ENCODE results near the gene MPPE1.
A peak's percentile ranks its signal among the peaks of the same experiment; 100 is the strongest.

The MPPE1 gene

DNA sequence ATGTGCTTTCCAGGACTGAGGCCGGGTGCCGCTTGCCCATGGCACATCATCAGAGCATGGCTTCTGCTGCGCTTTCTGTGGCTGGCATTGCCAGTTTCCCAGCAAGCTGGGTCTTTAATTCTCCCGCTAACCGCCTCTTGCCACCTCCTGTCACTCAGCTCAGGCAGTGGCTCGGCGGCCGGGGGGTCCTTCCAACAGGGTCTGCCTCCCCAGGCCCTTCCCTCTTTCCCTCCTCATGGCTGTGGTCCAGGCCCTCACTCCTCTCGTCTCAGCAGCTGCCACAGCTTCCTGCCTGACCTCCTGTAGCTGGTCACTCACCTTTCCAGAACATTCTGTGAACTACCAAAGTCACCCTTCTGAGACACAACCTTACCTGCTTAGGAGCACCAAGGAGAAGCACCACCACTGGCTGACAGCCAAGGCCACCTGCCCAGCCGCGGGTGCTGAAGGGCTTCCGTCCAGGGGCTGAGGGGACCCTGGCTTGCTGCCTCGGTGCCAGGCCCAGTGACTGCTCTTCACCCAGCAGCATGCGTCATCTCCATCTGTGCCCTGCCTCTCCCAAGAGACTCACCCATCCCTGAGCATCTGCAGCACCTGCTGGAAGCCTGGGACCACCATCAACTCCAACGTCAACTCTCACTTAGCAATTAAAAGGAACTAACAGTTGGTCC lies 34.3 kb downstream of the MPPE1 start:
- in situ Hi-C loops (cut with MboI; ENCODE audit: low pct_unique_long_range_greater_than_20kb, low sequenced_read_pairs, unreplicated experiment) = no loop called here
- no peak for DNase-seq (ENCODE audit: low spot score)
- TF ChIP-seq, protein P1, sequence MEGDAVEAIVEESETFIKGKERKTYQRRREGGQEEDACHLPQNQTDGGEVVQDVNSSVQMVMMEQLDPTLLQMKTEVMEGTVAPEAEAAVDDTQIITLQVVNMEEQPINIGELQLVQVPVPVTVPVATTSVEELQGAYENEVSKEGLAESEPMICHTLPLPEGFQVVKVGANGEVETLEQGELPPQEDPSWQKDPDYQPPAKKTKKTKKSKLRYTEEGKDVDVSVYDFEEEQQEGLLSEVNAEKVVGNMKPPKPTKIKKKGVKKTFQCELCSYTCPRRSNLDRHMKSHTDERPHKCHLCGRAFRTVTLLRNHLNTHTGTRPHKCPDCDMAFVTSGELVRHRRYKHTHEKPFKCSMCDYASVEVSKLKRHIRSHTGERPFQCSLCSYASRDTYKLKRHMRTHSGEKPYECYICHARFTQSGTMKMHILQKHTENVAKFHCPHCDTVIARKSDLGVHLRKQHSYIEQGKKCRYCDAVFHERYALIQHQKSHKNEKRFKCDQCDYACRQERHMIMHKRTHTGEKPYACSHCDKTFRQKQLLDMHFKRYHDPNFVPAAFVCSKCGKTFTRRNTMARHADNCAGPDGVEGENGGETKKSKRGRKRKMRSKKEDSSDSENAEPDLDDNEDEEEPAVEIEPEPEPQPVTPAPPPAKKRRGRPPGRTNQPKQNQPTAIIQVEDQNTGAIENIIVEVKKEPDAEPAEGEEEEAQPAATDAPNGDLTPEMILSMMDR (IDR thresholded peaks at IDR 0.05; ENCODE audit: extremely low read depth, insufficient read depth, missing control alignments) = no peak

DNA sequence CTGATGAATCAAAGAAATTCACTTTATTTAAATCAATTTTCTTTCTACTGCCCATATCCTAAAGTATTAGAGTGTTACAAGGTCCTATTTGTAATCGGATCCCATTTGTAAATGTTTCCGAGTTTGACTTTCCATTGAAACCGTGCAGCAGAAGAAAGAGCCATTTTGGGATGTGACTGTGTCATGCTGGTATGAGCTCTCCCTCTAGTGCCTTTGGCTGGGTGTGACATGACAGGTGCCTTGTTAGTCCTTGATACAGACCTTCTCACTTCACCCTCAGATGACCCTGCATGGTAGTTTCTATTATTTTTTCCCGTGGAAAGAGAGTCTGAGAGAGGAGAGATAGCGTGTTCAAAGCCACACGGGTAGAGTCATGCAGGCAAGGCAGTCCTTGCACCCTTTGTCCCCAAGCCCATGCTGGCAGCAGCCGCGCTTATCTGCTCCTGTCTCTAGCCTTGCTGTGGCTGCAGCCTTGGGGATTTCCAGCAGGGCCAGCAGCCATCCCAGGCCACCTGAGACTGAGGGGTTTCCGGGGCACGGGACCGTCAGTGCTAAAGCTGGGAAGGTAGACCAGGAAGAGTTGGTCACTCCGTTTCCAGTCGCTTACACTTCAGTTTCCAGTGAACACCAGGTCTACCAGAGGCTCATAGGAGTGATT lies 35.5 kb downstream of the MPPE1 start:
- TF ChIP-seq, protein P1 (IDR thresholded peaks at IDR 0.05; ENCODE audit: extremely low read depth, insufficient read depth, missing control alignments) = peak; percentile 24
- DNase-seq (ENCODE audit: low spot score) = peak; percentile 59
- in situ Hi-C loops (cut with MboI; ENCODE audit: low pct_unique_long_range_greater_than_20kb, low sequenced_read_pairs, unreplicated experiment) = no loop called here

DNA sequence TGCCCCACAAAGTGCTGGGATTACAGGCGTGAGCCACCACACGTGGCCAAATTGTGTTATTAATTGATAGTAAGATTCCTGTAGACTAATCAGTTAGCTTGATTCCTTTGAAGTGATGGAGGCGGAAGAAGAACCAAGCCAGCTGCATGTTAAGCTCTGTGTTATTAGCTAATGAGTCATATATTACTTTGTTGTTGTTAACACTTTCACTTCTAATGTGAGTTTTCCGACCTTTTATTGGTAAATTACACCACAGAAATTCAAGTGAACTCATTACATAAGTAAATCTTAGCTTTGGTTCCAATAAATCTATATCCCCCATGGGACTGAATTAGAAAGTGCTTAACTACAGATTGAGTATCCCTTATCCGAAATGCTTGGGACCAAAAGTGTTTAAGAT lies 36.6 kb downstream of the MPPE1 start:
- DNase-seq (ENCODE audit: low spot score) = peak; percentile 57
- in situ Hi-C loops (cut with MboI; ENCODE audit: low pct_unique_long_range_greater_than_20kb, low sequenced_read_pairs, unreplicated experiment) = no loop called here

DNA sequence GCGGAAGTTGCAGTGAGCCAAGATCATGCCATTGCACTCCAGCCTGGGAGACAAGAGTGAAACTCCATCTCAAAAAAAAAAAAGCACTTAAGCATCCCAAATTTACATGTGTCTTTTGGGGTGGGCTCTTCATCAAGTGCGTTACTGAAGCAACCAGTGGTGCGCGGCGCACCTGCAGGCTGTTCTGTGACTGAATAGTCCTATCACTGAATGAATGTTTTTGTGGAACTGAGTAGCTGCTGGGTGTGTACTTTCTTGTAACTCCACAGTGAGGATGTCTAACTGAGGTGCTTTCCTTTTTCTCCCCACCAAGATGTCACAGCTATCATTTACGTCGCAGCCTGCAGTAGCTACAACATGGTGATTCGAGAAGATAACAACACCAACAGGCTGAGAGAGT lies 39.9 kb downstream of the MPPE1 start:
- no peak for DNase-seq (ENCODE audit: low spot score)
- TF ChIP-seq, protein P1 (IDR thresholded peaks at IDR 0.05; ENCODE audit: extremely low read depth, insufficient read depth, missing control alignments) = no peak
- in situ Hi-C loops (cut with MboI; ENCODE audit: low pct_unique_long_range_greater_than_20kb, low sequenced_read_pairs, unreplicated experiment) = no loop called here

More for the DNA sequence above, 36.6 kb downstream of the MPPE1 start:
- TF ChIP-seq, protein P1 (IDR thresholded peaks at IDR 0.05; ENCODE audit: extremely low read depth, insufficient read depth, missing control alignments) = no peak

DNA sequence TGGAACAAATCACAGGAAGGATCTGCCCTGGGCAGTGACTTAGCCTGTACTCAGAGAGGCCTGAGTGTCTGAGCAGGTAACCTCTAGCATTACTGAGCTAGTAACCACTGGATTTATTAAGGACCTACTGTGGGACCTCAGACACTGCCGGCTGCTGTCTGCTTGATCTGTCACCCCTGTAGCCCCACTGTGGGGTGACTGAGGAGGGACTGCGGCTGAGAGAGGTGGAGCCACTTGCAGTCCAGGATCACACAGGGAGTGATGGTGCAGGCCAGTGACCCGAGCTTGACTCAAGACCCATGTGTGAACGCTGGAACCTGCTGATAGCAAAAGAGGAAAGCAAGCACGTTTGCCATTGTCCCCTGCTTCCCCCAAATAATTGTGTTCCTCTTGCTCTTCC lies 41.4 kb downstream of the MPPE1 start:
- DNase-seq (ENCODE audit: low spot score) = no peak
- in situ Hi-C loops (cut with MboI; ENCODE audit: low pct_unique_long_range_greater_than_20kb, low sequenced_read_pairs, unreplicated experiment) = no loop called here
- TF ChIP-seq, protein P1 (IDR thresholded peaks at IDR 0.05; ENCODE audit: extremely low read depth, insufficient read depth, missing control alignments) = no peak

DNA sequence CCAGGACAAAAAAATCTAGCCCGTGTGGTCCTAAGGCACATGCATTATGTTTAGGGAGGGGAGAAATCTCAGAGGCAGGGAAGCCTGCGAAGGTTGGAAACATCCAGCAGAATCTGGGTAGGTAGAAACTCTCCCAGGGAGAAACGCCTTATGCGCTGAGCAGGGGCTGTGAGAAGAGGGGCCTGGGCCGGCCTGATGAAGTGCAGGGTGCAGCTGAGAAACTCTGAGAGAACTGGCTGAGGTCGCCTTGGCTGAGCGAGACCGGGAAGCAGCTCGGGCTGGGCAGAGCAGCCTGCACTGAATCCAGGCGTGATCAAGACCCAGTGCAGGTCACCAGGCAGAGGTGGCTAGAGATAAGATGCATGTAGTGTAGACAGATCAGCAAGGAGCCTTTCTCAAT lies 41.8 kb downstream of the MPPE1 start:
- DNase-seq (ENCODE audit: low spot score) = no peak
- TF ChIP-seq, protein P1 (IDR thresholded peaks at IDR 0.05; ENCODE audit: extremely low read depth, insufficient read depth, missing control alignments) = no peak
- in situ Hi-C loops (cut with MboI; ENCODE audit: low pct_unique_long_range_greater_than_20kb, low sequenced_read_pairs, unreplicated experiment) = no loop called here
